IPS-20b (cell line): ENCODE results near the gene NBEAL2.

Experiments used
- H3K27ac ChIP-seq: one replicate; pipeline ENCODE4 v1.5.1; 2013; ENCODE audit warnings: low read length
- H3K27me3 ChIP-seq: 2 replicates; pipeline ENCODE4 v1.6.1; 2013; ENCODE audit warnings: mild to moderate bottlenecking, low read length, inconsistent platforms; ENCODE audit not compliant: insufficient read depth
- H3K36me3 ChIP-seq: 2 replicates; pipeline ENCODE4 v1.6.1; 2013; ENCODE audit warnings: low read depth, mild to moderate bottlenecking, inconsistent platforms, low read length, moderate library complexity; ENCODE audit not compliant: insufficient read depth
- H3K4me1 ChIP-seq: 2 replicates; pipeline ENCODE4 v1.6.1; 2013; ENCODE audit warnings: mild to moderate bottlenecking, control low read depth, inconsistent platforms, low read length, moderate library complexity; ENCODE audit not compliant: insufficient read depth
- H3K4me3 ChIP-seq: 2 replicates; pipeline ENCODE4 v1.5.1; 2013; ENCODE audit warnings: mild to moderate bottlenecking, low read length, inconsistent platforms
- H3K9ac ChIP-seq: 2 replicates; pipeline ENCODE4 v1.6.1; 2013; ENCODE audit warnings: low read depth, mild to moderate bottlenecking, inconsistent platforms, low read length, moderate library complexity
- H3K9me3 ChIP-seq: 2 replicates; pipeline ENCODE4 v1.6.1; 2013; ENCODE audit warnings: mild to moderate bottlenecking, low read depth, low read length, inconsistent platforms; ENCODE audit not compliant: insufficient read depth

NBEAL2 gene

DNA sequence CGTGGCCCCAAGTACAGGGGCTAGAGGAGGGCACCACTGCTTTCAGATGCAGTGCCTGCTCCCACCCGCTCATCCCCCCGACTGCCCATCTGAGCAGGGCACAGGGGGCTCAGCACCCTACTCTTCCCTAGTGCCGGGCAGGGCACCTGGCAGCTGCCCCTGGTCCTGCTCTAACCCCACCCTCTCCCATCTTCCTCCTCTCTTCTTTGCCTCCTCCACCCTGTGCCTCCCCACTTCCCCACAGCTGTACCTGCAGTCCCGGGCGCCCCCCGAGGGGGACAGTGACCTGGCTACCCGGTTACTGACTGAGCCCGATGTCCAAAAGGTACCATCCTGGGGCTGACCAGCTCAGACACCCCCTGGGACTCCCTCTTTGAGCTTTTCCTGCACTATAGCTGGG is 12.8 kb downstream of the NBEAL2 start:
- Histone ChIP-seq H3K9ac (no peak overlapping the region), H3K4me3 (no peak overlapping the region), H3K9me3 (no peaks in the 10 kb centered on the region), H3K36me3 (peaks cover 14% of the 10 kb centered on the region), H3K27ac (no peak overlapping the region), H3K27me3 (no peaks in the 10 kb centered on the region), H3K4me1 (peaks cover 3% of the 10 kb centered on the region; the same call in 1 of the 2 replicates)

DNA sequence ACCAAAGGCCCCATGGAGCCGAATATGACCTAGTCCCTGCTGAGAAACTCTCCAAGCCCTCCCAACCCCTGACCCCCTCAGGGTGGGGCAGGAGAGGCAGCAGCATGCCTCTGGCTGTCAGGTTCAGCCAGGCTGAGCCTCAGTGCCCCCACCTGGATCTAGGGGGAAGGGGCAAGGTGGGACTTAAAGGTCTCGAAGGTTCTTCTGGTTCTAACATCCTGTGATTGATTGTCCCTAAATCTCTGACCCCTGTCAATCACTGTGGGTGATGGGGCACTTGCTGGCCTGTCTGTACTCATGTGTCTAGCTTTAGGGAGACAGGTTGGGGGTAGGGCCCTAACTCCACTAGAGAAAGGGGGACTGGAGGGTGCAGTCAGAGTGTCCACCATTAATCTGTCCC is 13.8 kb downstream of the NBEAL2 start:
- peaks cover 14% of the 10 kb centered on the region for H3K36me3 ChIP-seq
- no peak overlapping the region for H3K4me3 ChIP-seq
- H3K4me1 ChIP-seq, result no peaks in the 10 kb centered on the region
- H3K9me3 ChIP-seq, result no peaks in the 10 kb centered on the region
- H3K27ac ChIP-seq, result no peak overlapping the region
- H3K9ac ChIP-seq, result no peak overlapping the region
- no peaks in the 10 kb centered on the region for H3K27me3 ChIP-seq

DNA sequence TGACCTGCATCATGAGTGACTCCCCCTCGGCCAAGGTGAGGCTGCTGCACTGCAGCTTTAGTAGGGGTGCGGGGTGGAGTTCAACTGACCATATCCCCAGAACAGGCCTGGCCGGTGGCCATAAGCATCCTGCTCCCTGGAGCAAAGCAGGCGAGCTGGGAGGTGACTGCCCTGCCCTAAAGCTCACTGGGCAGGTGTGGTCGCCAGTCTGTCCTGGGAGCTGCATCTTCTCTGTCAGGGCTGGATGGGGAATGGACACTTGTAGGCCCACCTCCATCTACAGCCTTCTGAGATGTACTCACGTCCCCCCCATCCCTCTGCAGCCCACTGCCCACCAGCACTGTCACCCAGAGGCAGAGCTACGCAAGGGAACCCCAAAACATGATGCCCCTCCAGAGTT is 14.5 kb downstream of the NBEAL2 start:
- no peak overlapping the region for H3K9ac ChIP-seq
- H3K4me3 ChIP-seq, result no peak overlapping the region
- no peaks in the 10 kb centered on the region for H3K4me1 ChIP-seq
- H3K36me3 ChIP-seq, result peaks cover 18% of the 10 kb centered on the region
- H3K27me3 ChIP-seq, result no peaks in the 10 kb centered on the region
- H3K27ac ChIP-seq, result no peak overlapping the region
- no peaks in the 10 kb centered on the region for H3K9me3 ChIP-seq

DNA sequence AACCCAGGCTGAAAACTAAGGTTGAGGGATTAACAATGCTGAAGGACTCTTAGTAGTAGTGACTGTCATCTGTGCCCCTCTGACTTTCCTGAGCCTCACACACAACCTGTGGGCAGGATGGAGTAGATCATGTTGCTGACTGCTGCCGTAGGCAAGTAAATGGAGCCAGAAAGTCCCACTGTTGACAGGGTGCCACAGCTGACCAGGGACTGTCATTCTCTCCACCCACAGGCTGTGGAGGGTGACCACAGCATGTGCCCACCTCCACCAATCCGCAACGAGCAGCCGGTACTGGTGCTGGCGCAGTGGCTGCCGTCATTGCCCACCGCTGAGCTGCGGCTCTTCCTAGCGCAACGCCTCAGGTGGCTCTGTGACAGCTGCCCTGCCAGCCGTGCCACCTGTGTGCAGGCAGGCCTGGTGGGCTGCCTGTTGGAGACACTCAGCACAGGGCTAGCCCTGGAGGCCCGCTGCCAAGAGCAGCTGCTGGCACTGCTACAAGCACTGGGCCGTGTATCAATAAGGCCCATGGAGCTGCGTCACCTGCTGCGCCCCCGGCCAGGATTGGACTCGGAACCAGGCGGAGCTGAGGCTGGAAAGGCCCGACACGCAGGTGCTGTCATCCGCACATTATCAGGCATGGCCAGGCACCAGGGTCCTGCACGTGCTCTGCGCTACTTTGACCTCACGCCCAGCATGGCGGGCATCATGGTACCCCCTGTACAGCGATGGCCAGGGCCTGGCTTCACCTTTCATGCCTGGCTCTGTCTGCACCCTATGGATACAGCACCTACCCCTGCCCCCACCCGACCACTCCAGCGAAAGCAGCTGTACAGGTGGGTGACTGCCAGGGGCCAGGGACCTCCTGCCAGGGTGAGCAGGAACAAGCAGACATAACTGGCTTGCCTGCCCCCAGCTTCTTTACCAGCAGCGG is 15.6 kb downstream of the NBEAL2 start:
- H3K27ac ChIP-seq, result no peak overlapping the region
- H3K4me1 ChIP-seq, result no peaks in the 10 kb centered on the region
- no peak overlapping the region for H3K4me3 ChIP-seq
- no peak overlapping the region for H3K9ac ChIP-seq
- no peaks in the 10 kb centered on the region for H3K27me3 ChIP-seq
- no peaks in the 10 kb centered on the region for H3K9me3 ChIP-seq
- H3K36me3 ChIP-seq, result peaks cover 28% of the 10 kb centered on the region

DNA sequence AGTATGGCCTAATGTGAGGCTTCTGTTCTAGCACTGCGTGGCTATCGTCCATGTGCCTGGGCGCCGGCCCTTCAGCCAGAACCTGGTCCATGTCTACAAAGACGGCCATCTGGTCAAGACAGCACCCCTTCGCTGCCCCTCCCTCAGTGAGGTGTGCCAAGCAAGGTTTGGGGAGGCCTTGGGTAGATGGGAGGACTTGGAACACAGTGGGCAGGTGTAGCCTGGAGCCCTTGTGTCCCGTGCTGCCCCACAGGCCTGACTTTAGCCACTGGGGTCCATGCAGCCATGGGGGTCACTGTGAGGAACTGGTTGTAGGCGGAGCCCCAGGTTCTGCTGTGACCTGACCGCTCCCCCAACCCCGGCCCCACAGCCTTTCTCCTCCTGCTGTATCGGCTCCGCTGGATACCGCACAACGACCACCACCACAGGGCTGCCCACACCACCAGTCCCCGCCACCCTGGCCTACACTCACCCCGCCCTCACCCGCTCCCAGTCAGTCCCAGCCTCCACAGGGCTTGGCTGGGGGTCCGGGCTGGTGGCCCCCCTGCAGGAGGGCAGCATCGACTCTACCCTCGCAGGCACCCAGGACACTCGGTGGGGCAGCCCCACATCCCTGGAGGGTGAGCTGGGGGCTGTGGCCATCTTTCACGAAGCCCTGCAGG is 16.6 kb downstream of the NBEAL2 start:
- H3K9me3 ChIP-seq, result no peaks in the 10 kb centered on the region
- no peak overlapping the region for H3K9ac ChIP-seq
- no peak overlapping the region for H3K4me3 ChIP-seq
- peaks cover 33% of the 10 kb centered on the region for H3K36me3 ChIP-seq
- no peaks in the 10 kb centered on the region for H3K27me3 ChIP-seq
- H3K27ac ChIP-seq, result no peak overlapping the region
- no peaks in the 10 kb centered on the region for H3K4me1 ChIP-seq

DNA sequence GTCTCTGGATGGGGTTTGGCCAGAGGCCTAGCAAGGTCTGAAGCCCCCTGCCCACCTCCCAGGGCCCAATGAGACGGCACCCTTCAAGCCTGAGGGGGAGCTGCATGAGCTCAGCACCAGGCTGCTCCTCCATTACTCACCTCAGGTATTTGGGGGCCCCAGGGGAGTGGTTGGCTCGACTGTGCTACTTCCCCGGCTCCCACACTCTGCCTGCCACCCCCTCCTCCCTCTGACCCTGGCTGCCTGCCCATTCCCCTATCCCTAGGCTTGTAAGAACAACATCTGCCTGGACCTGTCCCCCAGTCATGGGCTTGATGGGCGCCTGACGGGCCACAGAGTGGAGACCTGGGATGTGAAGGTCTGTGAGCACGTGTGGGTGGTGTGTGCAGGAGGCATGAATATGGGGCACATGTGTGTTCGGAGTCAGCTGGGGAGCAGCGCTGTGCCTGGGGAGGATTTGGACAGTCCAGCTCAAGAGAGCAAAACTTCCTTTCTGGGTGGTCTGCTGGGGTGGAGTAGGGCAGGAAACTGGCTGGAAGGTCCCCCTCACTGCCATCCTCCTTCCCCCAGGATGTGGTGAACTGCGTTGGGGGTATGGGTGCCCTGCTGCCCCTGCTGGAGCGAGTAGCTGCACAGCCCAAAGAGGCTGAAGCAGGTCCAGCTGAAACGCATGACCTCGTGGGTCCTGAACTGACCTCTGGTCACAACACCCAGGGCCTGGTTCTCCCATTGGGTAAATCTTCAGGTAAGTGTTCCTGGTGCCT is 17.4 kb downstream of the NBEAL2 start:
- no peaks in the 10 kb centered on the region for H3K27me3 ChIP-seq
- no peak overlapping the region for H3K27ac ChIP-seq
- H3K9ac ChIP-seq, result no peak overlapping the region
- no peaks in the 10 kb centered on the region for H3K4me1 ChIP-seq
- H3K9me3 ChIP-seq, result no peaks in the 10 kb centered on the region
- no peak overlapping the region for H3K4me3 ChIP-seq
- H3K36me3 ChIP-seq, result peaks cover 38% of the 10 kb centered on the region

DNA sequence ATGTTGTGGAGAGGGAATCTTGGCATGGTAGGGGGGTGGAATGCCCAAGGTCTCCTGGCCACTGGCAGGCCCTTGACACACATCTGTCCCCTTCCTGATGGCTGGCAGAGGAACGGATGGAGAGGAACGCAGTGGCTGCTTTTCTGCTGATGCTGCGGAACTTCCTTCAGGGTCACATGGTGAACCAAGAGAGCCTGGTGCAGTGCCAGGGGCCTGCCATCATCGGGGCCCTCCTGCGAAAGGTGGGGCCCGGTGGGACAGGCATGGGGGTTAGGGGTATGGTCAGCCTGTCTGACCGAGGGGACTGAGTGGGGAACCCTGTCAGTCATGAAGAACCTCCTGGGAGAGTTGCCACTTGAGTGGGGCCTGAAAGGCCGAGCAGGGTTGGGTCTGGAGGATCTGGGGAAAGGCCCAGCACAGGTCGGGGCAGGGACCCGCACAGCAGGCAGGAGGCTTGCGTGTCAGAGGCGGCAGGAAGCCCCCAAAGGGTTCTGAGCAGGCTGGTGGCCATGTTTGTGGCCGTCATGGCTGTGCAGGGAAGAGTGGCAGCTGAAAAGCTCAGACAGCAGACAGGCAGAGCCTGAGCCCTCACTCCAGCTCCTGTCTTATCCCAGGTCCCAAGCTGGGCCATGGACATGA is 18.1 kb downstream of the NBEAL2 start:
- Histone ChIP-seq H3K4me3 (no peak overlapping the region), H3K27ac (no peak overlapping the region), H3K27me3 (no peaks in the 10 kb centered on the region), H3K9ac (no peak overlapping the region), H3K36me3 (peaks cover 43% of the 10 kb centered on the region), H3K9me3 (no peaks in the 10 kb centered on the region), H3K4me1 (no peaks in the 10 kb centered on the region)

DNA sequence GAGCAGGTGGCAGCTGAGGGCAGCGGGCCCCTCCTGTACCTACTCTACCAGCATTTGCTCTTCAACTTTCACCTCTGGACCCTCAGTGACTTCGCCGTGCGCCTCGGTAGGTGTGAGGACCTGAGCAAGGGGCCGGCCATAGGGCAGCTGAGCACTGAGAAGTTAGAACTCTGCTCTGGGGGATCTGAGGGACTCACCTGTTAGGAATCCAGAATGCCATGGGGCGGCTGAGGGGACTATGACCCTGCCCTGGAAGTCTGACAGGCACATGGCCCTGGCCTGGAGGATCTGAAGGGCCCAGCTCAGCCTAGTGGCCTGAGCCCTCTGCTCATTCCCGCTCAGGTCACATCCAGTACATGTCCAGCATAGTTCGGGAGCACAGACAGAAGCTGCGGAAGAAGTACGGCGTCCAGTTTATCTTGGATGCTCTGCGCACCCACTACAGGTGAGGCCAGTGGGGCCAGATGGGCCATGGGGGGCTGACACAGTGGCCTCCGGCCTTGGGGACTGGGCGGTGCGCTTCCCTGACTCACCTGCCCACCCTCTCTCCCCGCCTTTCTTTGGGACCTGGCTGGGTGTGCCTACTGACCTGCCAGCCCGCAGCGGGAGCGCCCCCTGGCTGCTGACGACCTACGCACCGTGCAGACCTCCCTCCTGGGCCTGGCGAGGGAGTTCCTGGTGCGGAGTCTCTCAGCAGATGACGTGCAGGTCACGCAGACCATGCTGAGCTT is 18.8 kb downstream of the NBEAL2 start:
- H3K27me3 ChIP-seq, result no peaks in the 10 kb centered on the region
- H3K27ac ChIP-seq, result no peak overlapping the region
- peaks cover 49% of the 10 kb centered on the region for H3K36me3 ChIP-seq
- no peak overlapping the region for H3K4me3 ChIP-seq
- H3K9me3 ChIP-seq, result no peaks in the 10 kb centered on the region
- H3K9ac ChIP-seq, result no peak overlapping the region
- no peaks in the 10 kb centered on the region for H3K4me1 ChIP-seq

DNA sequence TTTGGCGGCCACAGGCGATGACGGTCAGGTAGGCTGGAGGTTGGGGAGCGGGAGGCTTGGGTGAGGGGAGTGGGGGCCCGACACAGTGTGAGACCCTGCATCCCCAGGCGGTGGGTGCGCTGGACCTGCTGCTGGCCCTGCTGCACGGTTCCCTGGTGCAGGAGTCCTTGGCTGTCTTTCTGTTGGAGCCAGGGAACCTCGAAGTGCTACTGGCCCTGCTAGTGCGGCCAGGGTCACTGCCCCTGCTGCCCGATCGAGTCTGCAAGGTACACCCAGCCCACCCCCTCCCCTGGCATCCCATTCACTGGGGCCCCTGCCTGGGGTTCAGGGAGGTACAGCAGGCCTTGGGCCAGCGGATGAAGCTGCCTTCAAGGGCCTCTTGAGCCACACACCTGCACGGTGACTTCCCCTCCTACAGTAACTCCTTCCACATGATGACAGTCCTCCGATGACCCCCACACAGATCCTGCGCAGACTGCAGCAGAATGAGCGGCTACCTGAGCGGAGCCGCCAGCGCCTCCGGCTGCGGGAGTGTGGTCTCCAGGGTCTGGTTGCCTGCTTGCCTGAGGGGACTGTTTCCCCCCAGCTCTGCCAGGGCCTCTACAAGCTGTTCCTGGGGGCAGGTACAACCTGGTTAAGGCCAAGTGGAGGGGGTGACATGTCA is 19.5 kb downstream of the NBEAL2 start:
- Histone ChIP-seq H3K9me3 (no peaks in the 10 kb centered on the region), H3K9ac (no peak overlapping the region), H3K36me3 (peaks cover 56% of the 10 kb centered on the region), H3K27ac (no peak overlapping the region), H3K4me1 (no peaks in the 10 kb centered on the region), H3K4me3 (no peak overlapping the region), H3K27me3 (no peaks in the 10 kb centered on the region)

DNA sequence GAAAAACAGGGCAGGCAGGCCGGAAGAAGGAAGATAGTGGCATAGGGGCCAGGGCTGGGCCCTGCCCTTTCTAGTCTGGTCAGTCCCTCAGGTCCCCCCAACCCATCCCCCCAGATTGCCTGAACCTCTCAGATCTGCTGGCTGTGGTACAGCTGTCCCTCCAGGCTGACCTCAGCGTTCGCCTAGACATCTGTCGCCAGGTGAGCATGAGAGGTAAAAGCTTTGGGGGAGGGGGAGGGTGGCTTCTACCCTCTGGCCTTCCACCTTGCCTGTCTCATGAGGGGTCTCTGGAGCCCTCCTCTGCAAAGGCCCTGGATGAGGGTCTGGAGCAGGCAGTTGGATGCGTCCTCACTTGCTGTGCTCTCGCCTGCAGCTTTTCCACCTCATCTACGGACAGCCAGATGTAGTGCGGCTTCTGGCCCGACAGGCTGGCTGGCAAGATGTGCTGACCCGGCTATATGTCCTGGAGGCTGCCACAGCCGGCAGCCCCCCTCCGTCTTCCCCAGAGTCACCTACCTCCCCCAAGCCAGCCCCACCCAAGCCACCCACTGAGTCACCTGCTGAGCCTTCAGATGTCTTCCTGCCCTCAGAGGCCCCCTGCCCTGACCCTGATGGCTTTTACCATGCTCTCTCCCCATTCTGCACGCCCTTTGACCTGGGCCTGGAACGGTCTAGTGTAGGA is 20.2 kb downstream of the NBEAL2 start:
- no peaks in the 10 kb centered on the region for H3K4me1 ChIP-seq

More for the DNA sequence above, 20.2 kb downstream of the NBEAL2 start:
- Histone ChIP-seq H3K36me3 (peaks cover 58% of the 10 kb centered on the region), H3K27ac (no peak overlapping the region), H3K4me3 (no peak overlapping the region), H3K27me3 (no peaks in the 10 kb centered on the region), H3K9me3 (no peaks in the 10 kb centered on the region), H3K9ac (no peak overlapping the region)
